Ovary (tissue), 3 donors: ENCODE results near the gene ARHGEF37.

Experiments used
- EP300 ChIP-seq: sonication (generic); formaldehyde crosslinking; IDR thresholded peaks from one replicate; pipeline ENCODE4 v1.6.1; 2017; ENCODE audit warnings: antibody characterized with exemption
- TF ChIP-seq, protein P1 (sequence below), 3 donors: fragments of 450-650 bp in 2 of 3; fragments of 200-600 bp in 1 of 3; IDR thresholded peaks; one replicate each; pipeline versions ENCODE4 v1.5.1 to v1.8.0; 2016 to 2022; ENCODE audit warnings: antibody characterized with exemption in 3 of 3, mild to moderate bottlenecking in 1 of 3
- donor health status: DM: no; HTN: no; CAD: no.

GRCh38 chr5:149567226-149567625, 14.1 kb upstream of the ARHGEF37 start:
- no peak for TF ChIP-seq EP300
- TF ChIP-seq, protein P1, sequence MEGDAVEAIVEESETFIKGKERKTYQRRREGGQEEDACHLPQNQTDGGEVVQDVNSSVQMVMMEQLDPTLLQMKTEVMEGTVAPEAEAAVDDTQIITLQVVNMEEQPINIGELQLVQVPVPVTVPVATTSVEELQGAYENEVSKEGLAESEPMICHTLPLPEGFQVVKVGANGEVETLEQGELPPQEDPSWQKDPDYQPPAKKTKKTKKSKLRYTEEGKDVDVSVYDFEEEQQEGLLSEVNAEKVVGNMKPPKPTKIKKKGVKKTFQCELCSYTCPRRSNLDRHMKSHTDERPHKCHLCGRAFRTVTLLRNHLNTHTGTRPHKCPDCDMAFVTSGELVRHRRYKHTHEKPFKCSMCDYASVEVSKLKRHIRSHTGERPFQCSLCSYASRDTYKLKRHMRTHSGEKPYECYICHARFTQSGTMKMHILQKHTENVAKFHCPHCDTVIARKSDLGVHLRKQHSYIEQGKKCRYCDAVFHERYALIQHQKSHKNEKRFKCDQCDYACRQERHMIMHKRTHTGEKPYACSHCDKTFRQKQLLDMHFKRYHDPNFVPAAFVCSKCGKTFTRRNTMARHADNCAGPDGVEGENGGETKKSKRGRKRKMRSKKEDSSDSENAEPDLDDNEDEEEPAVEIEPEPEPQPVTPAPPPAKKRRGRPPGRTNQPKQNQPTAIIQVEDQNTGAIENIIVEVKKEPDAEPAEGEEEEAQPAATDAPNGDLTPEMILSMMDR (IDR thresholded peaks at IDR 0.05) = no peak
